ENCODE measurements around the gene SUPT3H.

Gene SUPT3H

DNA sequence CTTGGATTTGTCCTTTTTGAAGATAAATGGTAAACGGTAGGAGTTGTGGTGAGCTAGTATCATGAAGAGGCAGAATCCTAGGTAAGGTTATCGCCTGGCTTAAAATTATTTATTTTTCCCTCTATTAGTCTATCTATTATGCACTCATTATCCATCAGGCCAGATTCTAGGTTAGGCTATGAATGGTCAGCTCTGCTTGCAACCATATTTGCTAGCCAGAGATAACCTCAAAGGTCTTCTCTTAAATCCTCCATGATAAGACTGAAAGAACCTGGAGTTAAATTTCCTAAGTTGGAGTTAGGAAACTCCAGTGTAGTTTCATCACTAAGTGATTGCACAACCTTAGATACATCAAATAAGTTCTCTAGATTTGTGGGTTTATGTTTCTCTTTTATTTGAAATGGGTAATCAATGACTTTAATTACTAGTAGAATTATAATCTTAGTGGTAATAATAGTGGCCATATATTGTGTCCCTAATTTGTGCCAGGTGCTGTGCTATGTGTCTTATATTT is 351.7 kb downstream of the SUPT3H start:
- FAIRE-seq (no peak), DNase-seq (ENCODE audit: insufficient read length, low spot score) (no peak)

DNA sequence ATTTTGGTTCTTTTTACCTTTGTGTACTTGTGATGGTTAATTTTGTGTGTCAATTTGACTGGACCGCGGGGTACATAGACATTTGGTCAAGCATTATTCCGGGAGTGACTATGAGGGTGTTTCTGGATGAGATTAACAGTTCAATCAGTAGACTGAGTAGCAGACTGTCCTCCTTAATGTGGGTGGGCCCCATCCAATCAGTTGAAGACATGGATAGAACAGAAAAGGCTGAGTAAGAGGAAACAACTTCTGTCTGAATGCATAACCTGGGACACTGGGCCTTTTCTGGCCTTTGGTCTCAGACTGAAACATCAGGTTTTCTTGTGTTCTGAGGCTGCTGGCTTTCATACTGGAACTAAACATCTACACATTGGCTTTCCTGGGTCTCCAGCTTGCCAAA is 353.1 kb downstream of the SUPT3H start:
- DNase-seq (ENCODE audit: insufficient read length, low spot score) (no peak), FAIRE-seq (no peak)

DNA sequence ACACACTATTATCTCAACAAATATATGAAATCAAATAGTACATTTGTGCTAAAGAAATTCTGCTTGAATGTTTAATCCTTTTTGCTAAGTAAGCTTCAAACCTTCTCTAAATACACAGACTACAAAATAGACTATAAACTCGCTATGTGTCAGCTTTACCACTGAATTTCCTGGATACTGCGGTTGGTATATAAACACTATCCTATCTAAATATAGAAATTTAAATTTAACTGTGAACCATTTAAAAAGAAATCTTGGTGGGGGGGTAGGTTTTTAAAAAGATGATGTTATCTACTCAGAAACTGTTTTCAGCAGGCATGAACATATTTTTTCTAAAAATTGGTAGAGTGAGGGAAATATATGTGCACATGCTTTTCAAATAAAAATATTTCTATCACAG is 356.1 kb downstream of the SUPT3H start:
- DNase-seq (ENCODE audit: insufficient read length, low spot score) (no peak), FAIRE-seq (no peak)

- DNase-seq (ENCODE audit: insufficient read length, low spot score) (no peak), FAIRE-seq (no peak)
These were observed 365.0 kb downstream of the SUPT3H start for GRCh38 chr6:45012687-45013086.

DNA sequence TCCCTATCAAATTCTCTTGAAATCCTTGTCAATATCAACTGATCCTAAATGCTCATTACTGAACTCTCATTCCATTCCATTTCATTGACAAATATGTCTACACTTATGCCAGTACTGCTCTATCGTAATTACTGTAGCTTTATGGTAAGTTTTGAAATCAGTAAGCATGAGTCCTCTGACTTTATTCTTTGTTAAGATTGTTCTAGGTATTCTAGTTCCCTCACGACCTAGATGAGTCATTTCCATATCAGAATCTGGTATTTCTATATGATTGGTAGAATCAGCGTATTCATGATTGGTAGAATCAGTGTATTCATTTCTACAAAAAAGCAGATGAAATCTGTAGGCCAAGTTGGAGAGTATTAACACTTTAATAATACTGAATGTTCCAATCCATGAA is 368.2 kb downstream of the SUPT3H start:
- DNase-seq (ENCODE audit: insufficient read length, low spot score), result no peak
- FAIRE-seq, result no peak

DNA sequence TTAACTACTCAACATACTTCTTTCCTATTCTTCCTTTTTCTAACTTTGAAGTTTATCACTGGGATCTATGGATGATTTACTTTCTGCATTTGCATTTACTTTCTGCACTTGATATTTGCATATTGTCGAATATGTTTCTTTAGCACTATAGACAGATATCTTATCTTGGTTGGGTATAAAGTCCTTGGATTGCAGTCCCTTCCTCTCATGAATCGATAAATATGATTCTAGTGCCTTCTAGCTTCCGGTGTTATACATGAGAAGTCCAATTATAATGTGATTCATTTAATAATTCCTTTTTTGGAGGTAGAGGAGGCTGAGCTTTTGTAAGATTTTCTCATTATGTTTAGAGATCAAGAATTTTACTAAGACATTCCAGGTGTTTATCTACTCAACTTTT is 370.8 kb downstream of the SUPT3H start:
- DNase-seq (ENCODE audit: insufficient read length, low spot score) (no peak), FAIRE-seq (no peak)

DNA sequence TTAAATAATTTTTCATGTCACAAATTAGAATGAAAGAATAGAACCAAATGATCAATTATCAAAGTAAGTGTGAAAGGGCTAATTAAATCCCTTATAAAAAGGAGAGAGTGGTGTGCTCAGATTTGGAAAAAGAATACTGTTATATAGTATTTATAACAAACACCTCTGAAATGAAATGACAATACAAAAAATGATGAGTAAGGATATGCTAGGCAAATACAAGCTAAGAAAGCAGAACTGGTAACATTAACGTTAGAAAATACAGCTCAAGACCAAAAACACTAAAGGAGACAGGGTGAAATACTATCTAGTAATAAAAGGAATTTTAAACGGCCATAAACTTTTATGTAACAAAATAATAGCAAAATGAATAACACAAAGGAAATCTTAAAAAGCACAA is 373.8 kb downstream of the SUPT3H start:
- FAIRE-seq (no peak), DNase-seq (ENCODE audit: insufficient read length, low spot score) (no peak)

DNA sequence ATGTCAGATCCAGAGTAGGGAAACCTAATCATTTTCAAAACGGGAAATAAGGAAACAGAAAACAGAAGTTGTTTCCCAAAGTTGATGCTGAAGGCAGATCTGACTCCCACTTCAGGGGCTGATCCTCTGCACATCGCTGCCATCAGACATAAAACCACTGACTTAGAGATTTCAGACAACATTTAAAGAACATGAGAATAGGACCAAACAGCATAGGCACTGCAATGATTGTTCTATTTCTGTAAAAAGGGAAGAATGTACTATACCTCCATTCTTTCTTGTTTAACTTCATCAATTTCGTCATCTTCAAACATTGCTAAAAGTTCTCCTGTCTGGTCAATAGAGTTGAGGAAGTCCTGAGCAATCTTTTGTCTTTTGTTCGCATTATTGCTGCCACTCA is 374.3 kb downstream of the SUPT3H start:
- FAIRE-seq (no peak), DNase-seq (ENCODE audit: insufficient read length, low spot score) (no peak)

GRCh38 chr6:45002390-45003105 is 375.2 kb downstream of the SUPT3H start:
- DNase-seq (ENCODE audit: insufficient read length, low spot score) (no peak), FAIRE-seq (no peak)

DNA sequence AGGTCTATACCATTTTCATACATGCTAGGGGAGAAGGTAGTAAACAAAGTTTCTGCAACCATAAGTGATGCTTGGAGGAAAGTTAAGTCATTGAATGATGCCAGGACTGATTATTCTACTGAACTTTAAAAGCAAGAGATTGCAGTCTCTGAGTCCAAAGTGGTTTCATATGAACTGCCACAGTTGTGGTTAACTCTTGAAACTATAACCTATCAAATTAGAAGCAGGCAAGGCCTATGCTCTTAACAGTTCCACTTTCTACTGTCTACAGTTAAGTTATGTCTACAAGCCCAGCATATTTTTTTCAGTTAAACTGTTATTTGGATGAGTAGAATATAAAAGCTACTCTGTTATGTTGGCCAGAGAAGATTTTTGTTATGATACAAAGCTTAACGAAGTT is 376.1 kb downstream of the SUPT3H start:
- FAIRE-seq (peak; percentile 49), DNase-seq (ENCODE audit: insufficient read length, low spot score) (no peak)

DNA sequence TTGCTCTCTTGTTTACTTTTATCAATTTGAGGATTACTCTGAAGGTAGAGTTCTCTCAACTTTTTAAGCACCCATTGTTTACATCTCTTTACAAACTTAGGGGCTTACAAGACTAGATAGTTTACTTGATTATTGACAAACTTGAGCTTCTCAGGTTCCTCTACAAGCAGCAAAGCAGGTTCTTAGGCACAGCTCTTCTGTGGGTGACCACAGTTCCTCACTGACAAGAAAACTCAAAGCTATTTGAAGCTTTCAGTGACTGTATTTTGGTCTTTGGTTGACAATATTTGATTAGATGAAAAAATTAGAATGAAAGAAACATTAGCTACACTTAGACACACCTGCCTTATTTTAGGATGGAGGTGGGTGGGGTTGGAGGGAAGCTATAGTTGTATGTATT is 376.9 kb downstream of the SUPT3H start:
- DNase-seq (ENCODE audit: insufficient read length, low spot score) (no peak), FAIRE-seq (no peak)

- DNase-seq (ENCODE audit: insufficient read length, low spot score), result no peak
- FAIRE-seq, result no peak
These were observed 378.7 kb downstream of the SUPT3H start for GRCh38 chr6:44999066-44999465.

DNA sequence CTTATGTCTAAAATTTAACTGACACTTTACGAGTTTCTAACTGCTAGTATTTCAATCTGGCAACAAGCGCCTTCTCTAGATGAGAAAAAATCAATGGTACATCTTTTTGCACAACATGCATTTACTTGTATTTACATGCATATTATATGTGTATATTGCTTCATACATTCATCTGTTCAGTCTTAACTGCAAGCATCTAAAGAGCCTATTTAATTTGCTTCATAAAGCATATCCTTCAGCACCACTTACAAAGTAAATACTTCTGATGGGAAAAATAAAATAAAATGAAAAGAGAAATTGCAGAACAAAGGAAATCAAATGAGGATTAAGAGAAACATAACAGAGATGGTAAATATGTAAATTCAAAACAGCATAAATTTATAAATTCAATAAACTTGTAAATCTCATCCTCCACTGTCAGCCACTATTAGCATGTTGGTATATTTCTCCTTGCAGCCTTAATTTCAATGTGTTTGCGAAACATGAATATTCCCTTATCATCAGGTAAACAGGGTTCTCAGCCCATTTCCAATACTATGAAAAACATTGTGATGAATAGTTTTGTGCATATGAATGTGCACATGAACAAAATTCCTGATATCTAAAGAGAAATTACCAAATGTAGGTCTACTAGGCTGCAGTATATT is 382.1 kb downstream of the SUPT3H start:
- FAIRE-seq, result no peak
- DNase-seq (ENCODE audit: insufficient read length, low spot score), result no peak

GRCh38 chr6:44989391-44989790 is 388.3 kb downstream of the SUPT3H start:
- no peak for DNase-seq (ENCODE audit: insufficient read length, low spot score)
- no peak for FAIRE-seq

DNA sequence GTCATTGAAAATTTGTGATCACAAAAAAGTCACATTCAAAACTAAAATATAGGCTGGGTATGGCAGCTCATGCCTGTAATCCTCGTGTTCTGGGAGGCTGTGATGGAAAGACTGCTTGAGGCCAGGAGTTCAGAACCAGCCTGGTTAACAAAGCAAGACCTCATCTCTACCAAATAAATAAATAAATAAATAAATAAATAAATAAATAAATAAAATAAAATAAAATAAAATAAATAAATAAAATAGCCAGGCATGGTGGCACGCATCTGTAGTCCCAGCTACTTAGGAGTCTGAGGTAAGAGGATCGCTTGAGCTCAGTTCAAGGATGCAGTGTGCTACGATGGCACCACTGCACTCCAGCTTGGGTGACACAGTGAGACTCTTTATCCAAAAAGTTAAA is 392.7 kb downstream of the SUPT3H start:
- FAIRE-seq (no peak), DNase-seq (ENCODE audit: insufficient read length, low spot score) (no peak)

DNA sequence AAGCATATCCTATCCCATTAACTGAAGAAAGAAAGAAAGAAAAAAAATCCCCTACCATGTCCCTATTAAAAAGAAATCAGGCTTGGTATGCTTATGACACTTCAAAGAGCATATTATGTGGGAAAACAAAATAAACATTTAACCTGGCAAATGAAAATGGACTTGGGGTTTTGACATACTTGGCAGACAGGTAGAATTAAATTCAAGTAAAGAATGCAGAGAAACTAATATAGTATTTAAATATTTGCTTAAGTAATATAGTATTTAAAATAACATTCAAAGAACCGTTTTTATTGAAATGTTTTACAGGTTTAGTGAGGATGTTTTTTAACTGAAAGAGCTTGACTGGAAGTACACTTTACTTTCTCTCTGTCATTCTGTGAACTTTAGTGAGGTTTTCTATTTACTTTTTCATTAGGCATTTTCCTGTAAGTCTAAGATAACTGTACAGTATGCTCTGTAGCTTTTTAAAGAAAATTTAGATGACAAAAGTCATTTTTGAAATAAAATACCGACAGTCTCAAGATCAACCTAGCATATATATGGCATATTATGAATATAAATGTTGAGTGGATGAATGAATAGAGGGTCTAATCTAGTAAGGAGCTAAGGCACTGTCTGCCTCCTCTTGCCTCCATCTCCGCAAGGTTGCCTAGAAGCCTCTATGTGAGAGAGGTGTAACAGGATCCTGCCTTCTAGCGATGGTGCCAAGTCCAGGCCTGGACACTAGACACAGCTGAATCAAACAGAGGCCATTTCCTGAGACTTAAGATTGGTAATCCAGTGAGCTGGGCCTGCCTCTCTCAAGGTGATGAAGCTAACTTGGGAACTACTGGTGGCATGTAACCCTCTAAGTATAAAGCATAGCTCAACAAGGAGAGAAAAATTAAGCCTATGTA is 394.0 kb downstream of the SUPT3H start:
- FAIRE-seq, result no peak
- DNase-seq (ENCODE audit: insufficient read length, low spot score), result no peak

- no peak for DNase-seq (ENCODE audit: insufficient read length, low spot score)
These were observed 396.9 kb downstream of the SUPT3H start for GRCh38 chr6:44980841-44981240.

DNA sequence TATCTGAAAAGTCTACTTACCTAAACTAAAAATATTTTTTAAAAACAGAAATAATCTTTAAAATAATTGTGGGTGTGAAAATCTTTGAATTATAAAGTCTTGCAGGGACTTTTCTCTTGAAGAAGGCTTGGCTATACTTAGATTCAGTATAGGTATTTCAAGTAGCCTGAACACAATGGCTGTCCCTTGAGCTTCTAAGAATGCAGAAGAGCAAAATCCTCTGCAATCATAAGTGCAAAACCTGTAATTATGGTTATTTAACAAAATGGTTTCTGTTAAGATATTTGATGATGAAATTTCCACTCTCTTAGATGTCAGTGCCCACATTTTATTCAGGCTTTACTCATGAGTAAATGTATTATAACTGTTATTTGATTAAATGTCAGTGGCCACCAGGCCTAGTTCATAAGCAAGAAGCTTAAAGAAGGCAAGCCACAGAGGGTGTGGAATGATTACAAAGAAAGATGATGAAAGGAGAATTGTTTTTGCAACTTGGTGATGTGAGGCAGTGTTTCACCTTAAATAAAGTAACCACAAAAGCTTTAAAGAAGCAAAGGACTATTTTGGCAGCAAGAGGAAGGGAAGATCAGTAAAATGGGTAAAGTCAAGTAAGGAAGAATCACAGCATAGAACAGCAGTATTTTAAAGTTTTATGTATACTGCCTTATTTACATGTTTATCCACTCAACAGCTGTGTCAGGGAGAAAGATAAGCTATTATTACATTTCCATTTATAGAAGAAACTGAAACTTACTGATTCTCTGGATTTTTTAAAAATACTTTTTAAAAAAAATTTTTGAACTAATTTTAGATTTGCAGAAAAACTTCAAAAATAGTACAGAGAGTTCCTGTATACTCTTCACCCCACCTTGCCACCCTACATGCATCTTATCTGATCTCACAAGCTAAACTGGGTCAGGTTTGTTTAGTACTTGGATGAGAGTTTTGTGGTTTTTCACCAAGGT is 400.8 kb downstream of the SUPT3H start:
- no peak for DNase-seq (ENCODE audit: insufficient read length, low spot score)
- no peak for FAIRE-seq

More at GRCh38 chr6:44980841-44981240, 396.9 kb downstream of the SUPT3H start:
- no peak for FAIRE-seq

GRCh38 chr6:44974511-44974910 is 403.2 kb downstream of the SUPT3H start:
- no peak for FAIRE-seq
- no peak for DNase-seq (ENCODE audit: insufficient read length, low spot score)

DNA sequence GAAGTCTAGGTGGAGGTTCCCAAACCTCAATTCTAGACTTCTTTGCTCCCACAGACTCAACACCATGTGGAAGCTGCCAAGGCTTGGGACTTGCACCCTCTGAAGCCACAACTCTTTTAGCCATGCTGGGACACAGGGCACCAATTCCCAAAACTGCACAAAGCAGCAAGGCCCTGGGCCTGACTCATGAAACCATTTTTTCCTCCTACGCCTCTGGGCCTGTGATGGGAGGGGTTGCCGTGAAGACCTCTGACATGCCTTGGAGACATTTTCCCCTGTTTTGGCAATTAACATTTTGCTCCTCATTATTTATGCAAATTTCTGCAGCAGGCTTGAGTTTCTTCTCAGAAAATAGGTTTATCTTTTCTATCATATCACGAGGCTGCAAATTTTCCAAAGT is 405.0 kb downstream of the SUPT3H start:
- DNase-seq (ENCODE audit: insufficient read length, low spot score) (no peak), FAIRE-seq (no peak)

All from HTR-8/SVneo (cell line).